NCI-H2227 treated with DMSO at 0.1 percent for 48 hours (cell line): Measurements from ENCODE around the gene CYB5B.

Source experiments
- DNase-seq: peaks from one replicate; lab custom pipeline; 2025; lab: John Stamatoyannopoulos, UW

The CYB5B gene

GRCh38 chr16:69486272-69486671 lies 61.9 kb downstream of the CYB5B start:
- DNase-seq = no peak

GRCh38 chr16:69486724-69487123 lies 62.3 kb downstream of the CYB5B start:
- no peak for DNase-seq

- DNase-seq = no peak
These were observed 66.4 kb downstream of the CYB5B start for GRCh38 chr16:69490707-69491324.

- DNase-seq = no peak
These were observed 70.6 kb downstream of the CYB5B start for GRCh38 chr16:69494991-69495392.

GRCh38 chr16:69495821-69496220 lies 71.4 kb downstream of the CYB5B start:
- no peak for DNase-seq

- no peak for DNase-seq
These were observed 72.0 kb downstream of the CYB5B start for GRCh38 chr16:69496376-69496775.

GRCh38 chr16:69496896-69497295 lies 72.5 kb downstream of the CYB5B start:
- no peak for DNase-seq

GRCh38 chr16:69497876-69498596 lies 73.6 kb downstream of the CYB5B start:
- no peak for DNase-seq

GRCh38 chr16:69498926-69499325 lies 74.5 kb downstream of the CYB5B start:
- DNase-seq = no peak

GRCh38 chr16:69499541-69500230 lies 75.3 kb downstream of the CYB5B start:
- DNase-seq = no peak

GRCh38 chr16:69500496-69500895 lies 76.1 kb downstream of the CYB5B start:
- DNase-seq = no peak

- DNase-seq = no peak
These were observed 77.7 kb downstream of the CYB5B start for GRCh38 chr16:69501956-69502745.

- DNase-seq = no peak
These were observed 78.8 kb downstream of the CYB5B start for GRCh38 chr16:69503244-69503643.

- no peak for DNase-seq
These were observed 83.8 kb downstream of the CYB5B start for GRCh38 chr16:69508033-69508755.

GRCh38 chr16:69509125-69509524 lies 84.7 kb downstream of the CYB5B start:
- no peak for DNase-seq

- DNase-seq = no peak
These were observed 87.2 kb downstream of the CYB5B start for GRCh38 chr16:69511651-69512050.

GRCh38 chr16:69513180-69513966 lies 89.0 kb downstream of the CYB5B start:
- no peak for DNase-seq

GRCh38 chr16:69514356-69514755 lies 89.9 kb downstream of the CYB5B start:
- DNase-seq = no peak
